ENCODE data around the gene TAS2R39. TPM values are rescaled to one million over a fixed set of nuclear protein-coding genes. Genes with fewer than 3 reads are reported as not detected.

The TAS2R39 gene
- total RNA-seq, 1 donor from 2014 or later = not detected

DNA sequence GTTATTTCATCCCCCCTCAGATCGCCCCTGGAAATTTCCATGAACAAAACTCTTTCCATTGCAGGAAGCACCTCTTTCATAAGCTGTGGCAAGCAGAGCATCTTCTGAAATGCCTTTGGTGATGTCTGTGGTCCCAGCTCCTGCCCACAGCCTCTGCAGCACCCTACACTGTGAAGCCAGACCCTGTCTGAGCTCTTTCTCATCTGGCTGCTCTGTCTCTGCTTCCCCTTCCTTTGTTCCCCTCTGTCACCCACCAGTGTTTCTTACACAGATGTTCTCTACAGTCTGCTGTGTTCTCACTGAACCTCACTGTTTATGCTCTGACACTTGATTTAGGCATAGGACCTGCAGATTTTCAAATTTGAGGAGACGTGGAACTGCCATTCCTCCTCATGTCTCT is 1.9 kb upstream of the TAS2R39 start:
- intact Hi-C loops (cut with DNase I) = no loop called here
- H3K36me3 ChIP-seq = no peaks in the 10 kb centered on the region
- H3K9me3 ChIP-seq = no peaks in the 10 kb centered on the region
- H3K27ac ChIP-seq = no peak overlapping the region
- no peak overlapping the region for H3K4me3 ChIP-seq
- no peaks in the 10 kb centered on the region for H3K4me1 ChIP-seq
- TF ChIP-seq, protein P1, sequence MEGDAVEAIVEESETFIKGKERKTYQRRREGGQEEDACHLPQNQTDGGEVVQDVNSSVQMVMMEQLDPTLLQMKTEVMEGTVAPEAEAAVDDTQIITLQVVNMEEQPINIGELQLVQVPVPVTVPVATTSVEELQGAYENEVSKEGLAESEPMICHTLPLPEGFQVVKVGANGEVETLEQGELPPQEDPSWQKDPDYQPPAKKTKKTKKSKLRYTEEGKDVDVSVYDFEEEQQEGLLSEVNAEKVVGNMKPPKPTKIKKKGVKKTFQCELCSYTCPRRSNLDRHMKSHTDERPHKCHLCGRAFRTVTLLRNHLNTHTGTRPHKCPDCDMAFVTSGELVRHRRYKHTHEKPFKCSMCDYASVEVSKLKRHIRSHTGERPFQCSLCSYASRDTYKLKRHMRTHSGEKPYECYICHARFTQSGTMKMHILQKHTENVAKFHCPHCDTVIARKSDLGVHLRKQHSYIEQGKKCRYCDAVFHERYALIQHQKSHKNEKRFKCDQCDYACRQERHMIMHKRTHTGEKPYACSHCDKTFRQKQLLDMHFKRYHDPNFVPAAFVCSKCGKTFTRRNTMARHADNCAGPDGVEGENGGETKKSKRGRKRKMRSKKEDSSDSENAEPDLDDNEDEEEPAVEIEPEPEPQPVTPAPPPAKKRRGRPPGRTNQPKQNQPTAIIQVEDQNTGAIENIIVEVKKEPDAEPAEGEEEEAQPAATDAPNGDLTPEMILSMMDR (IDR thresholded peaks at IDR 0.05) = no peak
- TF ChIP-seq POLR2A (IDR thresholded peaks at IDR 0.05) = no peak
- no peak for TF ChIP-seq POLR2AphosphoS5 (IDR thresholded peaks at IDR 0.05; ENCODE audit: insufficient read depth in 1 of 2, low read depth in 1 of 2)
- DNase-seq (ENCODE audit: extremely low spot score in 2 of 2) = no peak
- no peaks in the 10 kb centered on the region for H3K27me3 ChIP-seq

- H3K4me3 ChIP-seq = no peak overlapping the region
- intact Hi-C loops (cut with DNase I) = no loop called here
- H3K36me3 ChIP-seq = no peaks in the 10 kb centered on the region
- no peak for DNase-seq (ENCODE audit: extremely low spot score in 2 of 2)
- TF ChIP-seq POLR2A (IDR thresholded peaks at IDR 0.05) = no peak
- TF ChIP-seq, protein P1 (IDR thresholded peaks at IDR 0.05) = no peak
- TF ChIP-seq POLR2AphosphoS5 (IDR thresholded peaks at IDR 0.05; ENCODE audit: insufficient read depth in 1 of 2, low read depth in 1 of 2) = no peak
- no peak overlapping the region for H3K27ac ChIP-seq
- no peaks in the 10 kb centered on the region for H3K27me3 ChIP-seq
- no peaks in the 10 kb centered on the region for H3K9me3 ChIP-seq
- H3K4me1 ChIP-seq = no peaks in the 10 kb centered on the region
These were observed 2.3 kb downstream of the TAS2R39 start for GRCh38 chr7:143185551-143185950.

- DNase-seq (ENCODE audit: extremely low spot score in 2 of 2) = no peak
- no peak for TF ChIP-seq POLR2A (IDR thresholded peaks at IDR 0.05)
- TF ChIP-seq, protein P1 (IDR thresholded peaks at IDR 0.05) = no peak
- Histone ChIP-seq H3K9me3 (no peaks in the 10 kb centered on the region), H3K27ac (no peak overlapping the region), H3K4me3 (no peak overlapping the region), H3K27me3 (no peaks in the 10 kb centered on the region), H3K4me1 (no peaks in the 10 kb centered on the region), H3K36me3 (no peaks in the 10 kb centered on the region)
- intact Hi-C loops (cut with DNase I) = no loop called here
These were observed 5.8 kb downstream of the TAS2R39 start for GRCh38 chr7:143188994-143189393.

GRCh38 chr7:143193880-143194279 is 10.7 kb downstream of the TAS2R39 start:
- Histone ChIP-seq H3K36me3 (no peaks in the 10 kb centered on the region), H3K27me3 (no peaks in the 10 kb centered on the region), H3K27ac (no peak overlapping the region), H3K4me1 (no peaks in the 10 kb centered on the region), H3K9me3 (no peaks in the 10 kb centered on the region), H3K4me3 (no peak overlapping the region)
- no peak for DNase-seq (ENCODE audit: extremely low spot score in 2 of 2)
- TF ChIP-seq, protein P1 (IDR thresholded peaks at IDR 0.05) = no peak
- TF ChIP-seq POLR2AphosphoS5 (IDR thresholded peaks at IDR 0.05; ENCODE audit: insufficient read depth in 1 of 2, low read depth in 1 of 2) = no peak
- no peak for TF ChIP-seq POLR2A (IDR thresholded peaks at IDR 0.05)
- intact Hi-C loops (cut with DNase I) = no loop called here

DNA sequence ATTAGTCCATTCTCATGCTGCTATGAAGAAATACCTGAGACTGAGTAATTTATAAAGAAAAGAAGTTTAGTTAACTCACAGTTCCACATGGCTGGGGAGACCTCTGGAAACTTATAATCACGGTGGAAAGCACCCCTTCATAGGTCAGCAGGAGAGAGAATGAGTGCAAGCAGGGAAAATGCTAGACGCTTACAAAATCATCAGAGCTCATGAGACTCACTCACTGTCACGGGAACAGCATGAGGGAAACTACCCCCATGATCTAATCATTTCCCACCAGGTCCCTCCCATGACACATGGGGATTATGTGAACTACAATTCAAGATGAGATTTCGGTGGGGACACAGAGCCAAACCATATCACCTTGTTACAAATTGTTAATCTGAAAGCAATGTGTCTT is 15.8 kb downstream of the TAS2R39 start:
- H3K4me1 ChIP-seq = no peaks in the 10 kb centered on the region
- no peak overlapping the region for H3K4me3 ChIP-seq
- H3K27ac ChIP-seq = no peak overlapping the region
- H3K27me3 ChIP-seq = no peaks in the 10 kb centered on the region
- intact Hi-C loops (cut with DNase I) = no loop called here
- DNase-seq (ENCODE audit: extremely low spot score in 2 of 2) = no peak
- no peaks in the 10 kb centered on the region for H3K36me3 ChIP-seq
- H3K9me3 ChIP-seq = no peaks in the 10 kb centered on the region
- TF ChIP-seq POLR2A (IDR thresholded peaks at IDR 0.05) (no peak), POLR2AphosphoS5 (IDR thresholded peaks at IDR 0.05; ENCODE audit: insufficient read depth in 1 of 2, low read depth in 1 of 2) (no peak)
- TF ChIP-seq, protein P1 (IDR thresholded peaks at IDR 0.05) = no peak
